Stimulated activated CD8-positive, alpha-beta memory T cell treated with anti-CD3 and anti-CD28 coated beads, Interleukin-7, amount 100 ng/mL, for 1 hour (primary cell): ENCODE results near the gene HNRNPH3.

Experiments used
- DNase-seq, 2 donors: peaks; one replicate each; pipeline ENCODE4 v3.0.0-alpha.2; 2020; ENCODE audit warnings: low read depth in 2 of 2

Gene HNRNPH3

DNA sequence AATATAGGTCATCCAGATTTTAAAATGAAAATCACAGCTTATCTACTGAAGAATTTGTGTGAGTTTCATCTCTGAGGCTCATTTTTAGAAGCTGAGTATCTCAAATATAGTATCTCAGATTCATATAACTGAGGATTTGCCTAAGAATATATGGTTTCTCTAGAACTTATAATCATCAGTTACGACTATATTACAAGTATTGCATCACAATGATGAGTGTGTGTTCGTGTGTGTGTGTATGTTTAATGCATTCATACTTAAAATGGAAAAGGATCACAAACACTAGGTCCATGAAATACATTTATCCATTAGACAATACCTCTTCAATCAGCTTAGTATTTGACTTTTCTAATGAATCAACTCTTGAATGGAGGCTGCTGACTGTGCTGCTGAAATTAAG lies 53.9 kb downstream of the HNRNPH3 start:
- no peak for DNase-seq
